Measurements from ENCODE around the gene NKAIN2. TPM values are rescaled to one million over a fixed set of nuclear protein-coding genes. Genes with fewer than 3 reads are reported as not detected.

The NKAIN2 gene
- total and polyA plus RNA-seq, 8 donors: 9.5 to 23.4 (median 18.9) TPM; not detected in 2

GRCh38 chr6:123769431-123769830 is 34.2 kb upstream of the NKAIN2 start:
- Histone ChIP-seq H3K4me3 (no peak overlapping the region), H3K27me3 (no peaks in the 10 kb centered on the region), H3K9me3 (no peaks in the 10 kb centered on the region), H3K36me3 (no peaks in the 10 kb centered on the region), H3K4me1 (no peaks in the 10 kb centered on the region), H3K27ac (no peak overlapping the region)
- intact Hi-C loops (cut with DNase I): no loop called here
- ATAC-seq (no peak), DNase-seq (no peak)
- TF ChIP-seq, protein P1, sequence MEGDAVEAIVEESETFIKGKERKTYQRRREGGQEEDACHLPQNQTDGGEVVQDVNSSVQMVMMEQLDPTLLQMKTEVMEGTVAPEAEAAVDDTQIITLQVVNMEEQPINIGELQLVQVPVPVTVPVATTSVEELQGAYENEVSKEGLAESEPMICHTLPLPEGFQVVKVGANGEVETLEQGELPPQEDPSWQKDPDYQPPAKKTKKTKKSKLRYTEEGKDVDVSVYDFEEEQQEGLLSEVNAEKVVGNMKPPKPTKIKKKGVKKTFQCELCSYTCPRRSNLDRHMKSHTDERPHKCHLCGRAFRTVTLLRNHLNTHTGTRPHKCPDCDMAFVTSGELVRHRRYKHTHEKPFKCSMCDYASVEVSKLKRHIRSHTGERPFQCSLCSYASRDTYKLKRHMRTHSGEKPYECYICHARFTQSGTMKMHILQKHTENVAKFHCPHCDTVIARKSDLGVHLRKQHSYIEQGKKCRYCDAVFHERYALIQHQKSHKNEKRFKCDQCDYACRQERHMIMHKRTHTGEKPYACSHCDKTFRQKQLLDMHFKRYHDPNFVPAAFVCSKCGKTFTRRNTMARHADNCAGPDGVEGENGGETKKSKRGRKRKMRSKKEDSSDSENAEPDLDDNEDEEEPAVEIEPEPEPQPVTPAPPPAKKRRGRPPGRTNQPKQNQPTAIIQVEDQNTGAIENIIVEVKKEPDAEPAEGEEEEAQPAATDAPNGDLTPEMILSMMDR (IDR thresholded peaks at IDR 0.05): no peak

- intact Hi-C loops (cut with DNase I): no loop called here
- ATAC-seq: no peak
- H3K9me3 ChIP-seq: no peaks in the 10 kb centered on the region
- H3K4me1 ChIP-seq: no peaks in the 10 kb centered on the region
- no peak overlapping the region for H3K4me3 ChIP-seq
- DNase-seq: no peak
- H3K36me3 ChIP-seq: no peaks in the 10 kb centered on the region
- TF ChIP-seq, protein P1 (IDR thresholded peaks at IDR 0.05): no peak
- no peak overlapping the region for H3K27ac ChIP-seq
- no peaks in the 10 kb centered on the region for H3K27me3 ChIP-seq
Observed at GRCh38 chr6:123770247-123770949, 33.3 kb upstream of the NKAIN2 start.

- Histone ChIP-seq H3K36me3 (no peaks in the 10 kb centered on the region), H3K4me3 (no peak overlapping the region), H3K4me1 (no peaks in the 10 kb centered on the region), H3K9me3 (no peaks in the 10 kb centered on the region), H3K27me3 (no peaks in the 10 kb centered on the region), H3K27ac (no peak overlapping the region)
- no peak for ATAC-seq
- intact Hi-C loops (cut with DNase I): no loop called here
- TF ChIP-seq, protein P1 (IDR thresholded peaks at IDR 0.05): no peak
- DNase-seq: no peak
Observed at GRCh38 chr6:123771126-123771525, 32.5 kb upstream of the NKAIN2 start.

DNA sequence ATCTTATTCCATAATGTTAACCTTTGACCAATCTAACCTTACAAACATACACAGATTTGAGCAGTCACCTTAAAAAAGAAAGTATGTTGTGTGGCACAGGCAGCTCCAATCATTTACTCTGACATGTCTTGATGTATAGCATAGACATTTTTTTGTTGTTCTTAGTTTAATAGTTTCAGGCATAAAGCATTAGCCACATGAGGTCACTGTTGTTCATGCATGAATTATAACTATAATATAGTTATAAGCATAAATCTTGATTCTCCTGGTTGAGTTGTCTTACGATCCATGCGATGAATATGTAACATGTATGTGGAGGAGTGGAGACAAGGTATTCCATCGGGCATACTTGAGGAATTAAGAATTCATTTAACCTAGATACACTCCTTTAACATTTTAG is 26.1 kb upstream of the NKAIN2 start:
- TF ChIP-seq, protein P1 (IDR thresholded peaks at IDR 0.05): no peak
- DNase-seq: peak in 2 of 4 donors; percentile 31 to 35
- intact Hi-C loops (cut with DNase I): no loop called here
- H3K4me3 ChIP-seq: no peak overlapping the region
- H3K27me3 ChIP-seq: no peaks in the 10 kb centered on the region
- no peaks in the 10 kb centered on the region for H3K9me3 ChIP-seq
- no peak for ATAC-seq
- no peaks in the 10 kb centered on the region for H3K4me1 ChIP-seq
- H3K27ac ChIP-seq: no peak overlapping the region
- no peaks in the 10 kb centered on the region for H3K36me3 ChIP-seq

DNA sequence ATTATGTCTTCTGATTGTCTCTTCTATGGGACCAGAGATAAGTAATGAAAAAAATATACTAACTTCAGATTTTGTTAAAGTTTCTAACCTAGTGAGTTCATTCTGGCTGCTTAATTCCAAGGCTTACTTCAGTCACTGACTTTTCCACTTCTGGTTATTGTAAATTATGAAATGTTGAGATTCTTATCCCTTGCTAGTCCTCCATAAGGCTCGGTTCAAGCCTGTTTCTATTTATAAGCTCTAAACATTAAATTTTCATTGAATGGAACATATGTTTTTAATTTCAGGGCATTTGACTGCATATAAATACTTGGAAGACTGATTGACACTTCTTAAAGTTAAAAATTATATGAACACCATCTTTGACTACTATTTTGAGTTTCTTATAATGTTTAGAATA is 23.6 kb upstream of the NKAIN2 start:
- intact Hi-C loops (cut with DNase I): no loop called here
- H3K36me3 ChIP-seq: no peaks in the 10 kb centered on the region
- TF ChIP-seq, protein P1 (IDR thresholded peaks at IDR 0.05): no peak
- H3K4me1 ChIP-seq: no peaks in the 10 kb centered on the region
- no peaks in the 10 kb centered on the region for H3K27me3 ChIP-seq
- no peak overlapping the region for H3K4me3 ChIP-seq
- H3K27ac ChIP-seq: no peak overlapping the region
- H3K9me3 ChIP-seq: no peaks in the 10 kb centered on the region
- ATAC-seq (no peak), DNase-seq (no peak)
